HG03064 (cell line): ENCODE results near the gene UBD.

Experiments
- ATAC-seq: cut with Tn5 transposase; IDR thresholded peaks from one replicate; pipeline ENCODE4 v1.9.1; 2021; ENCODE audit warnings: low read depth; ENCODE audit not compliant: unreplicated experiment

Gene UBD

GRCh38 chr6:29561606-29562181, 2.2 kb upstream of the UBD start:
- no peak for ATAC-seq

GRCh38 chr6:29561091-29561490, 1.6 kb upstream of the UBD start:
- no peak for ATAC-seq

GRCh38 chr6:29558439-29559079, 973 bp downstream of the UBD start:
- ATAC-seq: no peak

- ATAC-seq: no peak
Measured at GRCh38 chr6:29557320-29557719, 2.2 kb downstream of the UBD start.

- no peak for ATAC-seq
Measured at GRCh38 chr6:29554764-29555163, 4.8 kb downstream of the UBD start.

- no peak for ATAC-seq
Measured at GRCh38 chr6:29553268-29554057, 6.1 kb downstream of the UBD start.

- ATAC-seq: no peak
Measured at GRCh38 chr6:29552512-29553051, 7.0 kb downstream of the UBD start.

- ATAC-seq: no peak
Measured at GRCh38 chr6:29547573-29547972, 12.0 kb downstream of the UBD start.

GRCh38 chr6:29537714-29538403, 21.7 kb downstream of the UBD start:
- ATAC-seq: no peak

GRCh38 chr6:29532320-29532951, 27.1 kb downstream of the UBD start:
- no peak for ATAC-seq

GRCh38 chr6:29531668-29532067, 27.9 kb downstream of the UBD start:
- no peak for ATAC-seq

GRCh38 chr6:29530671-29531310, 28.7 kb downstream of the UBD start:
- ATAC-seq: no peak

GRCh38 chr6:29529956-29530355, 29.6 kb downstream of the UBD start:
- ATAC-seq: no peak

GRCh38 chr6:29528988-29529560, 30.5 kb downstream of the UBD start:
- ATAC-seq: no peak

GRCh38 chr6:29528300-29528931, 31.1 kb downstream of the UBD start:
- no peak for ATAC-seq

GRCh38 chr6:29527564-29527963, 32.0 kb downstream of the UBD start:
- ATAC-seq: no peak

- no peak for ATAC-seq
Measured at GRCh38 chr6:29527126-29527525, 32.4 kb downstream of the UBD start.

GRCh38 chr6:29525311-29525639, 34.3 kb downstream of the UBD start:
- no peak for ATAC-seq
